GM18909 (cell line): ENCODE data around the gene ALDH5A1.
A peak's percentile ranks its signal among the peaks of the same experiment; 100 is the strongest.
"Not testable (repeated sequence)": the region's sequence is repeated elsewhere in the genome, so short reads cannot be mapped to it uniquely, and the experiment has no call there.

Experiments
- ATAC-seq: cut with Tn5 transposase; IDR thresholded peaks from one replicate; pipeline ENCODE4 v1.9.1; 2021; ENCODE audit warnings: mild to moderate bottlenecking; ENCODE audit not compliant: unreplicated experiment, poor library complexity

ALDH5A1 gene

DNA sequence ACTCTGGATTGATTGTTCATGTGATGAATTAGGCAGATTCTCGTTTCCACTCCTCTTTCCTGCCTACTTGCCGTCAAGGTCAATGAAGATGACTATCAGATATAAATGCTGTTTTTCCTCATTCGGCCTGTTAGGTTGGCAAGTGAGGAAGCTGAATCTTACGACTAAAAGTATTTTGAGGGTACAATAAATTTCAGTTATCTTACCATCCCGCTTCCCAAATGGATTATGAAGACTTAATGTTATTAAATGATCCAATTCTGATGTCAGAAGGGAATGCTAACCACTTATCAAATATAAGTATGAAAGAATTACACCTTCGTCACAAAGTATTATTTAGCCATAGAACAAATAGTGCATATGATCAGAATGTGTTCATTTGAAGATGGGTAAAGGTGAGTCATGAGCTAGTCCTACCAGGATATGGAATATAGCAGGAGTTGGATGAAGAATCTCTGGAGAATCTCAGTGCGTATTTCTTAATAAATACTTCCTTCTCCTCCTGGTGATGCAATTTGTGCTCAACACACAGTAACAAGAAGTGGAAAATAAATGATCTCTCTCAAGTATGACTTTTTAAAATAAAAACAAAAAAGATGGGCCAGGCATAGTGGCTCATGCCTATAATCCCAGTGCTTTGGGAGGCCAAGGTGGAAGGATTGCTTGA, 10.0 kb upstream of the ALDH5A1 start:
- no peak for ATAC-seq

DNA sequence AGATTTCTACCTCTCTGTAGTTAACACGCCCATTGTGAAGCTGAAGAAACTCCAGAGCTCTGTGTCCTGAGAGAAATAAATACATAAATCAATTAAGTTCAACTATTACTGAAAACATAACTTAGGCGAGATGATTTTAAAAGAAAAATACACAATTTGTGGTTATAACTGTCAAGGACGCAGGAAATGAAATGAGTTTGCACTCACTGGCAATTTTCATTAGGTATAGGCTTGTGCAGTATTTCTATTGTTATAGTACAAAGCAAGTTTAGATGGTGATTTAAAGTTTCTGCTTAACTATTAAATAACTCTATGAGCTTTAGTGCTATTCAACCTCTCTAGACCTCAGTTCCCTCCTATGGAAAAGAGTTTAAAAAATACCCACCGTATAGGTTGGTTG, 8.7 kb upstream of the ALDH5A1 start:
- no peak for ATAC-seq

DNA sequence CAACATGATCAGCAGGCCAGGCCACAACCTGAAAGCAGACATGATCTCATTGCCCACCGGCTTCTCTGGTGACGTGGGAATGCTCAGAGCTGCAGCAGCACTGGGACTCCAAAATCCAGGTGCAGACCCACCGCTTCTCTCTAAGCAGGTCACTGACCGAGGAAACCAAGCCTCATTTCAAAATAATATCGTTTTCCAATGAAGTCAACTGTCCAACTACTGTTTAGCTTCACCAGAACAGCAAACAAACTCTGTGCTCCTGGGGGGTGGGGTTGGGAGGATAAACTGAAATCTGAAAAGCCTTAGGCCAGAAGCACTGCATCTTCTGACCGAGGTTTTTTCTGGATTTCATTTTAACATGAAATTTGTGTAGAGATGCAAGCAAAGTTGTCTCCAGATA, 5.3 kb upstream of the ALDH5A1 start, which contains the start of gene GPLD1:
TSS of gene GPLD1 (minus strand) at position 109 of the 400 bp plus-strand sequence. CDS start at position 42, 67 bp downstream.
- no peak for ATAC-seq

DNA sequence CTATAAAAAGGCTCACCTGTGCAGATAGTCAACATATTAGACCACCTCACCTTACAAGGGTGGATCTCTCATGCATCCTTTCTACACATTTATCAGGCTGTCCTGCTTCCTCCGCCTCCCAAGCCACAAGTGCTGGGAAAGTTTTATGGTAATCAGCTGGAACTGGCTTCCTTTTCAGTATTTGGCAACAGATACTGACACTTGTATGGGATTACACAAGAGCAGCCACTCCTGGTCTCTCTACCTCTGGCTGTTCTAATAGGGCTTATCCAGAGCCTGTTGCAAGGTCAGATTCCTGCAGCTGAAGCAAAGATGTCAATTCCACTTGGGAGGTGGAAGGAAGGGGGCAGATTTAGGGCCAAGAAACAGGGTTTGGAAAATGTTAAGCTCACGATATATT, 4.9 kb upstream of the ALDH5A1 start:
- ATAC-seq: no peak

DNA sequence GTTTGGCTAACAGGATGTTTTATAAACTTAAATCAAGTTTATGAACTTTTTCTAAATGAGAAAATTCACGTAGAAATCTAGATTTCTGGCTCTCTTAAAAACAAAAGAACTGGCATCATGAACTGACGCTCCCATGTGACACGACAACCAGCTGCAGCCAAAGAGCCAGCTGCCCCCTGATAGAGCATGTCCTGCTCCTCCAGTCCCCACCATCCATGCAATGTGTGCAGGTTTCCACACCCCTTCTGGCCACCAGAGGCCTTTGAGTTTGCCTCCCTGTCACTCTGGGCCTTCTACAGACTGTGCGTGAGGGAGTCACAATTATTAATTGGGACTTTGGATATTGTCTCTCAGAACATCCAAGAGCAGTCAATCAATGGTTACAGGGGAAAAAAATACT, 3.8 kb upstream of the ALDH5A1 start:
- no peak for ATAC-seq

DNA sequence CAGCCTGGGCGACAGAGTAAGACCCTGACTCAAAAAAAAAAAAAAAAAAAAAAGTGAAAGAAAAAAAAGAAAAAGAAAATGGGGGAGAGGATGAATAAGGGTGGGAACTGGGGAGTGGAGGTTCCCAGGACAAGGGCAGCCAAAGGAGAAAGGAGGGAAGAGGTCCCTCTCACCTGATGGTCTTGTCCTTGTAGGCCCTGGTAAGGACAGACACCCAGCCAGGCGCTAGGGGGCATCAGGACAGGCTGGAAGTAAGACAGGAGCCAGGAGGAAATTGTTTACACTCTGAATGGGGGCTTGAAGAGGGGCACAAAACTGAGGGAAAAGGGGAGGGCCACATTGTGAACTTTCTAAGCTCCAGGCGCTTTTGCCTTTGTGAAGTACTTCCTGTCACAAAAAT, 2.3 kb upstream of the ALDH5A1 start:
- ATAC-seq: no peak

DNA sequence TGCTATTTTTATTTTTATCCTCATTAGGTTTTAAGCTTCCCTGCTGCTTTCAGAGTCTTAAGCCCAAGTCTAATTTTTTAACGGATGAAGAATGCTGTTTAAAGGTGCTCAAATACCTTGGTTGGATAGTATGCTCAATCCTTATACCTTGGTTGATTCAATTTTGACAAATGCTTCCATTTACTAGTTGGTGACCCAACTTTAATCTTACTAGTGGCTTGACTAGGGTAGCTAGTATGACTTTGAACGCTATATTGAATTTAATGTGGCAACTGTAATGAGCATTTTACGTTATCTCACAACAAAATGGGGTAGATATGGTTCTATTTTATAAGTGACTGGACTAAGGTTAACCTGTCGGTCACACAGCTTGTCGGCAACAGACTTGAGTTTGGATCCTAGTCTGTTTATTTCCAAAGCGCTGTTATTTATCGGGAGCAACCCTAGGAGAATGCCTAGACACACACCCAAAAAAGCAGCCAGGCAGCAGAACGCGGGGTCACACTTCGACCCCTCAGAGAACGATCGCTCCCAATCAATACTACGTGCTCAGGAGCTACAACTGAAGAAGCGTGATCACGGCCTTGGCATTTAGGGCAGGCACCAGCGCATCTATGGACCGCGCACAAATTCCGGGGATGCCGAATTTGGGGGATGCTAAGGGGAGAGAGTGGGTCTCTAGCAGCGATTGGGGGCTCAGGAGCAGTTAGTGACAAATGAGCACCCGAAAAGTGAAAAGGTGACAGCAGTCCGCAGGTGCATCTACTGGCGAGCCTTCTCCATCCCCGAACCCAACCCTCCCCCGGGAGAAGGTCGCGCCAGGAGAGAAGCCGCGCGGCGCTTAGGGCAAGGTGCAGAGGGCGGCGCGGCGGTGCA, 586 bp upstream of the ALDH5A1 start:
- ATAC-seq: peak; percentile 3

DNA sequence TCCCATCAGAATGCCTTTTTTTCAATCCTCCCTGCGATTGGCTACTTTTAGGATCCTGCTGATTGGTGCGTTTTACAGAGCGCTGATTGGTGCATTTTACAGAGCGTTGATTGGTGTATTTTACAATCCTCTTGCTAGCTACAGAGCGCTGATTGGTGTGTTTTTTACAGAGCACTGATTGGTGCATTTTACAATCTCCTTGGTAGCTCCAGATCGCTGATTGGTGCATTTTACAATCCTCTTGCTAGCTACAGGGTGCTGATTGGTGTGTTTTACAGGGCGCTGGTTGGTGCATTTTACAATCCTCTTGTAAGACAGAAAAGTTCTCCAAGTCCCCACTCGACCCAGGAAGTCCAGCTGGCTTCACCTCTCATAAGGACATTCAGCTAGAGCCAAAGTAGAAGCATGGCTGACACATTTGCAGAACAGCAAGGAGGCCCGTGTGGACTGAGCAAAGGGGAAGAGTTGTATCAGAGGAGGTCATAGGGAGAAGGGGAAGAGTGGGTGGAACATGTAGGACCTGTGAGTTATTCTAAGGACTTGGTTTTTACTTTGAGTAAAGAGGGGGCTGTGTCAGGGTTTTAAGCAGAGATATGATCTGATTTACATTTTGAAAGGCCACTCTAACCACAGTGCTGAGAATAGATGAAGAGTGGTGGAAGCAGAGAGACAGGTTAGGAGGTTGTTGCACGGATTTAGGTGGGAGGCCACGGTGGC, 2.6 kb downstream of the ALDH5A1 start:
- no peak for ATAC-seq

DNA sequence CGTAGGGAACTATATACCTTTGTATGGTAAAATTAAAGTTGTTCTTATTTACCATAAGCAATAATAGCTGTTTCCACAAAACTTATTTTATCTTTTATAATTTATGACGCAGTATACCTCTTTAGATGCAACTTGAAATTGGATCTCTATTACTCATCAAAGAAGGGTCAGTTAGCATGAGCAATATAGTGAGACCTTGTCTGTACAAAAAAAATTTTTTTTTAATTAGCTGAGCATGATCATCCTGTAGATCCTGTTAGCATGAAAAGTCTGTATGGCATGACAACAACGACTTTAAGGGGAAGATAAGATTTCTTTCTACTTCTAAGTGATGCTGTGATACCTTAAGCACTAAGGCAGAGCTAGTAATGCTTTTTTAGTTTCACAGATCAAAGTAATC, 5.9 kb downstream of the ALDH5A1 start:
- ATAC-seq: no peak

DNA sequence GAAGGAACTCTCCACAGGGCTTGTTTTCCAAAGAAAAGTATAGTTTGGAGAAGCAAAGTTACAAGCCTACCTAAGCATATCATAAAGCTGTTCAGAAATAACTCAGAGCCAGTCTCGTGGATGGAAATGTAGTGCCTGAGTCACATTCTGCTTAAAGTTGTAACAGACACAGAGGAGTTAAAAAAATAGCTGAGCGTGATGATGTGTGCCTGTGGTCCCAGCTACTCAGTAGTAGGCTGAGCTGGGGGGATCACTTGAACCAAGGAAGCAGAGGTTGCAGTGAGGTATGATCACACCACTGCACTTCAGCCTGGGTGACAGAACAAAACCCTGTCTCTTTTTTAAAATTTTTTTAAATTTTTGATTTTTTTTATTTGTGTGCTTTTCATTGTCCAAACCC, 6.6 kb downstream of the ALDH5A1 start:
- no peak for ATAC-seq

DNA sequence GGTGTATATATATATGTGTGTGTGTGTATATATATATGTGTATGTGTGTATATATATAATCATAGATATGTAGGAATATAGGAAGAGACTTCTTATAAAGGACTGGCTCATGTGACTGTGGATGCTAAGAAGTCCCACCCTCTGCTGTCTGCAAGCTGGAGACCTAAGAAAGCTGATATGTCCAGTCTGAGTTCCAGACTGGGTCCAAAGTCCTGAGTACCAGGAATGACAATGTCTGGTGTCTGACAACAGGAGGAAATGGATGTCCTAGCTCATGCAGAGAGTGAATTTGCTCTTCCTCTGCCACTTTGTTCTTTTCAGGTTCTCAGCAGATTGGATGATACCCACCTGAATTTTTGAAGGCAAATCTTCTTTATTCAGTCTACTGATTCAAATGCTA, 7.1 kb downstream of the ALDH5A1 start:
- ATAC-seq: no peak

DNA sequence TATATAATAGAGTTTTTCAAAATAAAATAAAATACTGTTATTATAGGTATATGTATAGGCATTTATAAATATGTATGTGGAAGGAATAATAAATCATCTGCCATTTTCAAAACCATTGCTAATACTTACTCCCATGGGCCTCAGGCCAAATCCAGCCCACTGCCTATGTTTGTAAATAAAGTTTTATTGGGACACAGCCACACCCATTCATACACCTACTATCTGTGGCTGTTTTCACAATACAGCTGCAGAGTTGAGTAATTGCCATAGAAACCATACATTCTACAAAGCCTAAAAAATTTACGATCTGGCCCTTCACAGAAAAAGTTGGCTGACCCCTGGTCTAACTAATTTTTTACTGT, 9.5 kb downstream of the ALDH5A1 start:
- no peak for ATAC-seq

DNA sequence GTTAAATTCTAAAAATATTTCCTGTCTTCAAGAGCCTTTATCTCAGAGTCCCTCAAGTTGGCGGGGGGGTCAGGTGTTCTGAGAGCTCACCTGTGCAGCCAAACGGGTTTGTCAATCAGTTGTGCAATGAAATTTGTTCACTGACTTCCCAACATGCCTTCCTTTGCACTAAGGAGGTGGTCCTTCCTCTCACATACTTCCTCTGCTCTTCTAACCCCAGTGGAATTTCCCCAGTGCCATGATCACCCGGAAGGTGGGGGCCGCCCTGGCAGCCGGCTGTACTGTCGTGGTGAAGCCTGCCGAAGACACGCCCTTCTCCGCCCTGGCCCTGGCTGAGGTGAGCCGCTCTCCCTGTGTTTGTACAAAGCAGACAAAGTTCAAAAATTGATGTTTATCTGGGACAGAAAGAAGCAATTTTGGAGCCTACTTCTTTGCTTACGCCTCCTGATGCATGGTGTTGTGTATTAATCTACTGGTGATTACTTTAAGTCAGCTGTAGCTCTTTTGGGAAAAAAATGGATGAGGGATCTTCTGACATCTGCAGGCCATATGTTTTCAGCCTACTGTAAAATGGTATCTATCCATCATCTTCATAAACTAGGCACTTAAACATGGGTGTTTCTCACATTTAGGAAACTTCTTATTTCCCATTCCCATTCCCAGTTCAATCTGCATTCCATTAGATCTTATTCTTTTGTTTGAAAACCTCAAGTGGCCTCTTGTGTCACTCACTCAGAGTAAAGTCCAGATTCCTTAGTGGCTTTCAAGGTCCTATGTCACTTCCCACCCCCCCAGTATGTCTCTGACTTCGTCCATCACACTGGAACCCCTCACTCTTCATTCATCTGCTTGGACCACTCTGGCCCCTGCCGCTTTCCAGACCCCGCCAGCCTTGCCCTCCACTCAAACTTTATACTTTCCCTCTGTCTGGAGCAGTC, 10.1 kb downstream of the ALDH5A1 start:
- ATAC-seq: no peak

DNA sequence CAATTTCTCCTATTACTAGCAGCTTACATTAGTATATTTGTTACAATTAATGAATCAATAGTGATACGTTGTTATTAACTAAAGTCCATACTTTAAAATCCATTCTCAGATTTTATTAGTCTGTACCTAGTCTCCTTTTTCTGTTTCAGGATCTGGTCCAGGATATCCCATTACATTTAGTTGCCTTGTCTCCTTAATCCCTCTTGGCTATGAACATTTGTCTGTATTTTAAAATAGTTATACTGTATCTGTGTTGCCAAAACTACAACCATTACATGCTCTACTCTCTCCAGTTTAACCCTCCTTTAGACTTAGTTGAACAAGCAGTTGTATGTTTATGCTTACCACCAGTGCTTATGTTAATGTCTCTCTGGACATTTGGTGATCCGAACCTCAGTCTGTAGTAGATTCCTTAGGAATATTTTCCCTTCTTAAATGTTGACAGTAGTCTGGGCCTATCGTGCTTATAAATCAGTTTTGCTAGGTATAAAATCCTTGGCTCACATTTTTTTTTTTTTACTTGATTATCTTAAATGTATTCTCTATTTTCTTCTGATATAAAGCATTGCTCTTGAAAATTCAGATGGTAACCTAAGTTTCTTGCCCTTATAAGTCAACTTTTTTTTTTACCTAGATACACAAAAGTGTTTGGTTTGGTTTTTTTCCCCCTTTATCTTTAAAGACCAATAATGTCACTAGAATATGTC, 12.2 kb downstream of the ALDH5A1 start:
- no peak for ATAC-seq

DNA sequence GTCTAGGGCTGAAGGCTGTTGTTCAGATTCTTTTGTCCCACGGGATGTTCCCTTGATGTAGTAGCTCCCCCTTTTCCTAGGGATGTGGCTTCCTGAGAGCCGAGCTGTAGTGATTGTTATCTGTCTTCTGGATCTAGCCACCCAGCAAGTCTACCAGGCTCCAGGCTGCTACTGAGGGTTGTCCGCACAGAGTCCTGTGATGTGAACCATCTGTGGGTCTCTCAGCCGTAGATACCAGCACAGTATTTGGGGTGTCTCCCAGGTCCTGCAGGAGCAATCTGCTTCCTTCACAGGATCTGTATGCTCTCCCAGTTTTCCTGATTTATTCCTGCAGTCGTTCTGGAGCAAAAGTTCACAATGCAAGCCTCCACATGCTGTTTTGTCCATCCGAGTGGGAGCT, 17.2 kb downstream of the ALDH5A1 start:
- ATAC-seq: not testable (repeated sequence)

DNA sequence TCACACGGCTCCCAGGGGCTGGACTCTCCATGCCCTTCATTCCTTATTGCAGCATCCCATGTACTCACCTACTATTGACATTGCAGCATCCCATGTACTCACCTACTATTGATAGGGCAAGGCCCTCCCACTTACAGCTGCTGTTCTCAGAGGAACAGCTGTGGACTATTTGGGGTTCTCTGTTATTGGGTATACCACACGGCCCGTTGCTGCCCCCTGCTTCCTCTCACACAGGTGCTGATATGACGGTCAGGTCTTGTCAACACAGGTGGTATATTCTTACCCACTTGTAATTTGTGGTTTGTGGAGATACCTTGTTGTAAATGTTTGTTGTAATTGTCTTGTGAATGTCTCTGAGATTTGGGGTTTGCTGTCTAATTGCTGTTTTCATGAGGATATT, 18.8 kb downstream of the ALDH5A1 start:
- ATAC-seq: peak; percentile 52

DNA sequence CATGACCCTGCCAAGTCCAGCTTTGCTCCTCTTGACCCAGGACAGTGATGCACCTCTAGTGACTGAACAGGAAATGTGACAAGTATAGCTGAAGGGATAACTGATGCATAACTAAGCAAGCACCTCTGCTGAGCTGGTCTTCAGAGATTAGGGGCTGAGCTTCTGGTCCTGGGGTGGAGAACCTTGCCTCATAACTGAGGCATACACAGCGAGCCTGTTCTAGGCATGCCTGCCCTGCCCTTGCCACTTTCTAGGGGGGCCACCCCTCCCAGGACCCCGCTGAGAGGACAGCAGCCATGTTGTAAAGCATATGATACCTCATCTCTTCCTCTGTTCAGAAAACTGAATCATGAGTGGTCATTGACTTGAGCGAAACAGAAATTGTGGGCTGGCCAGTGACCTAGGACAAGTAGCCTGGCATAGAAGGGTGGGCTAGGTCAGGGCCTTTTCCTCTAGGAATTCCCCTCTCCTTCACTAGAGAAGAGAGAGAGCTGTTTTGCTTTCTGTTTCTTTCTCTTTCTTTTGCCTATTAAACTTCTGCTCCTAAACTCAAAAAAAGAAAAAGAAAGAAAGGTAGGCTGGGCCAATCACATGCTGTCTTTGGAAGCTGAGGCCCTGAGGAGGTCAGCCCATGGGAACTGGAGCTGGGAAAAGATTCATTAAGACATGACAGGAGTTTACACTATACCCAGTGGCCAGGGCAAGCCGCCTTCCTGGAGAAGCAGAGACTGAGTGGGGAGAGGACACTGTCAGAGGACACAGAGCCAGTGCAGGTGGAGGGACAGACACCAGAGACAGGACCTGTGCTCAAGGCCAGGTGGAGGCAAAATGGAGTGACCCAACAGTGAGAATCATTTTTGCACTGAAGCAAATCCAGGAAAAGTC, 23.1 kb downstream of the ALDH5A1 start:
- peak; percentile 73 for ATAC-seq

DNA sequence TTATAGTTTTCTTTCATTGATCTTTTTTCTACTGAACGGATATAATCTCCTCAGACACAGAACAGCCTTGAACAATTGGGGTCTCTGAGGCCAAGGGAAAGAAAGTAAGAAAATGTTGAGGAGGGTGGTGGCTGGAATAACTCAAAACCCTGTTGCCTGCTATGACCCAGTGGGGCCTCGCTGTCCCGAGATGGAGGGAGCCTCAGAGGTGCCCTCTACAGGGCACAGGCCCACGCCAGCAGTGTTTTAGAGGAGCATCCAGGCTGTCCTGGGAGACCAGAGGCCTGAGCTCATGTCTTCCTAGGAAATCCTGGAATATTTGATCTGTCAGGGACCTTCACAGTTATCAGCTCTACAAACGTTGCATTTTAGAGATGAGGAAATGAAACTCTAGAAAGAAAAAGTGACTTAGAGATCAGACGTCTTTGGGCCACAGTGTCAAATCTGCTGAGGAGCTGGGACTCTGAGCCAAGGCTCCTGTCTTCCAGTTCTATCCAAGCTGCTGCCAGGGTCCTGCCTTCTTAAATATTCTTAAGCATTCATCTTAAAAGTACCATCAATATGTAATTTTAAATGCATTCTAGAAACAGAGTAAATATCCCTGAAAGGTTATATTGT, 26.3 kb downstream of the ALDH5A1 start:
- ATAC-seq: peak; percentile 57
